Right lobe of liver (tissue), 4 donors: Measurements from ENCODE around the gene OPA3.

ENCODE experiments used
- POLR2A ChIP-seq: fragments of 450-650 bp; IDR thresholded peaks from one replicate; pipeline ENCODE4 v1.6.1; 2017; ENCODE audit warnings: antibody characterized with exemption, mild to moderate bottlenecking
- TF ChIP-seq, protein P1 (sequence below), 4 donors: fragments of 200-600 bp in 3 of 4; fragments of 450-650 bp in 1 of 4; IDR thresholded peaks; one replicate each; pipeline versions ENCODE4 v1.5.1 to v1.8.0; 2016 to 2022; ENCODE audit warnings: antibody characterized with exemption in 4 of 4, mild to moderate bottlenecking in 2 of 4
- donor health status: DM: no; HTN: no; CAD: no.
- donor health status: DM: no; HTN: no; CAD: no.
- donor health status: DM: no; HTN: yes; CAD: no.

DNA sequence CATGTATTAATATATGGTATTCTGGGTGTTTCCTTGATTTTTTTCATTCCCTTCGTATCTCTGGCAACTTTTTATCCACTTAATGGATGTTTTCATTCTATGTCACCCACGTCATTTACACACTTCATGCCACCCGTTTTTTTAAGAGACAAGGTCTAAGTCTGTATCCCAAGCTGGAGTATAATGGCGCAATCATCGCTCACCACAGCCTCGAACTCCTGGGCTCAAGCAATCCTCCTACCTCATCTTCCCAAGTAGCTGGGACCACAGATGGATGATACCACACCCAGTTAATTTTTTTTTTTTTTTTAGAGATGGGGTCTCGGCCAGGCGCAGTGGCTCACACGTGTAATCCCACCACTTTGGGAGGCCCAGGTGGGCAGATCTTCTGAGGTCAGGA, 80.7 kb downstream of the OPA3 start:
- TF ChIP-seq POLR2A: no peak
- TF ChIP-seq, protein P1, sequence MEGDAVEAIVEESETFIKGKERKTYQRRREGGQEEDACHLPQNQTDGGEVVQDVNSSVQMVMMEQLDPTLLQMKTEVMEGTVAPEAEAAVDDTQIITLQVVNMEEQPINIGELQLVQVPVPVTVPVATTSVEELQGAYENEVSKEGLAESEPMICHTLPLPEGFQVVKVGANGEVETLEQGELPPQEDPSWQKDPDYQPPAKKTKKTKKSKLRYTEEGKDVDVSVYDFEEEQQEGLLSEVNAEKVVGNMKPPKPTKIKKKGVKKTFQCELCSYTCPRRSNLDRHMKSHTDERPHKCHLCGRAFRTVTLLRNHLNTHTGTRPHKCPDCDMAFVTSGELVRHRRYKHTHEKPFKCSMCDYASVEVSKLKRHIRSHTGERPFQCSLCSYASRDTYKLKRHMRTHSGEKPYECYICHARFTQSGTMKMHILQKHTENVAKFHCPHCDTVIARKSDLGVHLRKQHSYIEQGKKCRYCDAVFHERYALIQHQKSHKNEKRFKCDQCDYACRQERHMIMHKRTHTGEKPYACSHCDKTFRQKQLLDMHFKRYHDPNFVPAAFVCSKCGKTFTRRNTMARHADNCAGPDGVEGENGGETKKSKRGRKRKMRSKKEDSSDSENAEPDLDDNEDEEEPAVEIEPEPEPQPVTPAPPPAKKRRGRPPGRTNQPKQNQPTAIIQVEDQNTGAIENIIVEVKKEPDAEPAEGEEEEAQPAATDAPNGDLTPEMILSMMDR (IDR thresholded peaks at IDR 0.05): no peak
